IPS-20b (cell line): ENCODE measurements around the gene STXBP2.

Source experiments
- H3K27ac ChIP-seq: one replicate; pipeline ENCODE4 v1.5.1; 2013; ENCODE audit warnings: low read length
- H3K27me3 ChIP-seq: 2 replicates; pipeline ENCODE4 v1.6.1; 2013; ENCODE audit warnings: mild to moderate bottlenecking, low read length, inconsistent platforms; ENCODE audit not compliant: insufficient read depth
- H3K36me3 ChIP-seq: 2 replicates; pipeline ENCODE4 v1.6.1; 2013; ENCODE audit warnings: low read depth, mild to moderate bottlenecking, inconsistent platforms, low read length, moderate library complexity; ENCODE audit not compliant: insufficient read depth
- H3K4me1 ChIP-seq: 2 replicates; pipeline ENCODE4 v1.6.1; 2013; ENCODE audit warnings: mild to moderate bottlenecking, control low read depth, inconsistent platforms, low read length, moderate library complexity; ENCODE audit not compliant: insufficient read depth
- H3K4me3 ChIP-seq: 2 replicates; pipeline ENCODE4 v1.5.1; 2013; ENCODE audit warnings: mild to moderate bottlenecking, low read length, inconsistent platforms
- H3K9ac ChIP-seq: 2 replicates; pipeline ENCODE4 v1.6.1; 2013; ENCODE audit warnings: low read depth, mild to moderate bottlenecking, inconsistent platforms, low read length, moderate library complexity
- H3K9me3 ChIP-seq: 2 replicates; pipeline ENCODE4 v1.6.1; 2013; ENCODE audit warnings: mild to moderate bottlenecking, low read depth, low read length, inconsistent platforms; ENCODE audit not compliant: insufficient read depth

STXBP2 gene

DNA sequence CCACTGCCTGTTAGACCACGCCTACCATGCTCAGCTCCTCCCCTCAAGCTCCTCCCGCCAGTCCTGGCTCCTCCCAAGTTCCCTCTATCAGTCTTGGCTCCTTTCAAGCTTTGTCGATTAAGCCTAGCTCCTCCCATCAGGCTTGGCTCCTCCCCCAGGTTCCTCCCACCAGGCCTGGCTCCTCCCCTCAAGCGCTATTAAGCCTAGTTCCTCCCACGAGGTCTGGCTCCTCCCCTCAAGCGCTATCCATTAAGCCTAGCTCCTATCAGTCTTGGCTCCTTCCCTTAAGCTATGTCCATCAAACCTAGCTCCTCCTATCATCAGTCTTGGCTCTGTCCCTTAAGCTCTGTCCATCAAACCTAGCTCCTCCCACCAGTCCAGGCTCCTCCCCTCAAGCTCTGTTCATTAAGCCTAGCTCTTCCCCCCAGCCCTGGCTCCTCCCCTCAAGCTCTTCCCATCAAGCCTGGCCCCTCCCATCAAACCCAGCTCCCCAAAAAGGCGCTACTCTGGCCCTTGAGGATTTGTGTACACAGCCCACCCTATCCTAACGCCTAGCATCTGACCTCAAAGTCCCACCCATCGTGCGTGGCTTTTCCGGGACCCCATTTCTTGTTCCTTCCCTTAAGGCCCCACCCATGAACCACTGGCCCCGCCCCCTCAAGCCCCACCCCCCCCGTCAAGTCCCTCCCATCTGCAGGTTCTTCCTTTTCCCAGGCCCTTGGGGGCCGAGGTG is 31.3 kb upstream of the STXBP2 start:
- H3K36me3 ChIP-seq = peaks cover 20% of the 10 kb centered on the region; the same call in 1 of the 2 replicates
- no peaks in the 10 kb centered on the region for H3K4me1 ChIP-seq
- no peak overlapping the region for H3K27ac ChIP-seq
- no peaks in the 10 kb centered on the region for H3K27me3 ChIP-seq
- no peak overlapping the region for H3K4me3 ChIP-seq
- no peak overlapping the region for H3K9ac ChIP-seq
- H3K9me3 ChIP-seq = no peaks in the 10 kb centered on the region

DNA sequence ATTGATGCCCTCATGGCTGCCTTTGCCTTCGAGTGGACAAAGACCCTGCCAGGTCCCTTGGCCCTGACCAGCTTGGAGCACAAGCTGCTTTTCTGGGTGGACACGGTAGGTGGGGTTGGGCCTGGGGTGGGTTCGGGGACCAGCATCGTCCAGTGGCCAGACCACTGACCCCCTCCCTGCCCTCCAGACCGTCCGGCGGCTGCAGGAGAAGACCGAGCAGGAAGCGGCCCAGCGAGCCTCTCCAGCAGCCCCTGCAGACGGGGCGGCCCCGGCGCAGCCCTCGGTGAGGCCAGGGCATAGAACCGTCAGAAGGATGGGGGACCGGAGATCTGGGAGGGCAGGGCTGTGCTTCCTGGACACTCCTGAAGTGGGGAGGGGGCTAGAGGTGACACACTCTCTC is 30.6 kb upstream of the STXBP2 start:
- Histone ChIP-seq H3K9me3 (no peaks in the 10 kb centered on the region), H3K9ac (no peak overlapping the region), H3K36me3 (peaks cover 20% of the 10 kb centered on the region; the same call in 1 of the 2 replicates), H3K4me1 (no peaks in the 10 kb centered on the region), H3K27ac (no peak overlapping the region), H3K27me3 (no peaks in the 10 kb centered on the region), H3K4me3 (no peak overlapping the region)

DNA sequence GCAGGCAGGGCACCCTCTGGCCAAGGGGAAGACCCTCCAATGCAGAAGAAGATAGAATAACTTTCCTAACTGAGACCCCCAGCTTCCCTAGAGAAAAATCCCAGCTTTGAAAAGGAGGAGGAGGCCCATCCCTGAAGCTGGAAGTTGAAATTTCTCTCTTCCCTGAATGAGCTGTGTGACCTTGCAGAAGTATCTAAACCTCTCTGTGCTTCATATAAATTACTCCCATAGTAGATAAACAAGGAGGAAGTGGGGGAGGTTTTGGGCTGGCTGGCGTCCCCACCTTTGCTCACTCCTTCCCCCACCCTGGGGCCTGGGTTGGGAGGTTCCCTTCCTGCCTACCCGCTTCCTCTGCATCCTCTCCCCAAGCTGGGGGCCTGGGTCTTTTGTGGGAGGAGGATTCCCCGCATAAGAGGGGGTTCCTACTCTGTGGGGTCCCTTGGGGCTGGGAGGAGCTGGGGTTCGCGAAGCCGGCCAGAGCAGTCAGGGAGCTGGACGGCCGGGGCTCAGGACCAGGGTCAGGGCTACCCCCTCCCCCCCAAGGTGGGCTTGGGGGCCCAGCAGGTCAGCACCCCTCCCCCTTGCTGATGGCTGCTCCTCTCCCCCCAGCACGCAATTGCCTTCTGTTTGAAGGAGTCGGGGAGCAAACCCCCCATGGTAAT is 29.6 kb upstream of the STXBP2 start:
- Histone ChIP-seq H3K9me3 (no peaks in the 10 kb centered on the region), H3K4me1 (no peaks in the 10 kb centered on the region), H3K36me3 (peaks cover 20% of the 10 kb centered on the region; the same call in 1 of the 2 replicates), H3K27ac (no peak overlapping the region), H3K4me3 (no peak overlapping the region), H3K9ac (no peak overlapping the region), H3K27me3 (no peaks in the 10 kb centered on the region)

DNA sequence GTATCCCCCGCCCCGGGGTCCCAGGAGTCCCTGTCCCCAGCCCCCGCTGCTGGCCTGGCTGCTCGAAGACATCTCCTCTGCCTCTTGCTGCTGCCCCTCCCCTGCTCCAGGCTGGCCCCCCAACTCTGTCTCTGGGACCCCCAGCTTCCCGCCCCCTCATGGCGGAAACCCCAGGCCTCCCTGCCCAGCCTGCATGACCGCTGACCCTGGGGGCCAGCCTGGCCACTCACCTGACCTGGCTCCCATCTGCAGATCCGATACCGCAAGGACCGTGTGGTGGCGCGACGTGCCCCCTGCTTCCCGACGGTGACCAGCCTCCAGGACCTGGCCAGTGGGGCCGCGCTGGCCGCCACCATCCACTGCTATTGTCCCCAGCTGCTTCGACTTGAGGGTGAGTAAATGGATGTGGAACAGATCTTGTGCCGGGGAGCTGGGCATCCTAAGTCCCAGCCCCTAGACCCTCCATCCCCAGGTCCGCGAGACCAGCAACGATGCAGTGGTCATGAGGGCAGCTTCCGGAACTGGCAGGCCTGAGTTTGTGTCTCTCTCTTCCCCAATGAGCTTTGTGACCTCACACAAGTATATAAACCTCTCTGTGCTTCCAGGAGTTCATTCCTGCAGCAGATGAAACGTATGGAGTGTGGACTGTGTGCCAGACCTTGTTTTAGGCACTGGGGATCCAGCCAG is 28.9 kb upstream of the STXBP2 start:
- H3K27ac ChIP-seq = no peak overlapping the region
- H3K36me3 ChIP-seq = peaks cover 20% of the 10 kb centered on the region; the same call in 1 of the 2 replicates
- no peaks in the 10 kb centered on the region for H3K9me3 ChIP-seq
- no peak overlapping the region for H3K9ac ChIP-seq
- no peaks in the 10 kb centered on the region for H3K4me1 ChIP-seq
- H3K4me3 ChIP-seq = no peak overlapping the region
- H3K27me3 ChIP-seq = no peaks in the 10 kb centered on the region

DNA sequence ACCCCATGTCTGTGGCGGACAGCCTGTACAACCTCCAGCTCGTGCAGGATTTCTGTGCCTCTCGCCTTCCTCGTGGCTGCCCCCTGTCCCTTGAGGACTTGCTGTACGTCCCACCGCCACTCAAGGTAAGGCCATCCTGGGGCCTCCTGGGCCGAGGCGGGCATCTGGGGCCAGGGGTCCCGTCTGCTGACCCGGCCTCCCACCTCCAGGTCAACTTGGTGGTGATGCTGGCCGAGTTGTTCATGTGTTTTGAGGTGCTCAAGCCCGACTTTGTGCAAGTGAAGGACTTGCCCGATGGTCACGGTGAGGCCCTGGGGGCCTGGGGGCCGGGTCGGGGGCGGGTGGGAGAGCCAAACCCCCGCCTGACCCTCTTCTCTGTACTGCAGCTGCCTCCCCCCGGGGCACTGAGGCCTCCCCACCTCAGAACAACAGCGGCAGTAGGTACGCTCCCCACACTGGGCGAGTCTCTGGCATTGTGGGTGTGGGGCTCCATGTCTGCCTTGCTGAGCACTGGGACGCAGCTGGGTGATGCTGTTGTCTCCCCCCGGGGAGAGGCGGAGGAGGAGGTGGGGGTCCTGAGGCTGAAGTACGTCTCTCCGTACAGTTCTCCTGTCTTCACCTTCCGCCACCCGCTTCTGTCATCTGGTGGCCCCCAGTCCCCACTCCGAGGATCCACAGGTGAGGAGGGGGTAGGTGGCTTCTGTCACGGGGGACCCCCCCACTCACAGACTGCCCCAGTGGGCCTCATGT is 26.2 kb upstream of the STXBP2 start:
- H3K9me3 ChIP-seq = no peaks in the 10 kb centered on the region
- no peaks in the 10 kb centered on the region for H3K27me3 ChIP-seq
- no peaks in the 10 kb centered on the region for H3K4me1 ChIP-seq
- H3K9ac ChIP-seq = no peak overlapping the region
- H3K27ac ChIP-seq = no peak overlapping the region
- peaks cover 20% of the 10 kb centered on the region; the same call in 1 of the 2 replicates for H3K36me3 ChIP-seq
- H3K4me3 ChIP-seq = no peak overlapping the region

DNA sequence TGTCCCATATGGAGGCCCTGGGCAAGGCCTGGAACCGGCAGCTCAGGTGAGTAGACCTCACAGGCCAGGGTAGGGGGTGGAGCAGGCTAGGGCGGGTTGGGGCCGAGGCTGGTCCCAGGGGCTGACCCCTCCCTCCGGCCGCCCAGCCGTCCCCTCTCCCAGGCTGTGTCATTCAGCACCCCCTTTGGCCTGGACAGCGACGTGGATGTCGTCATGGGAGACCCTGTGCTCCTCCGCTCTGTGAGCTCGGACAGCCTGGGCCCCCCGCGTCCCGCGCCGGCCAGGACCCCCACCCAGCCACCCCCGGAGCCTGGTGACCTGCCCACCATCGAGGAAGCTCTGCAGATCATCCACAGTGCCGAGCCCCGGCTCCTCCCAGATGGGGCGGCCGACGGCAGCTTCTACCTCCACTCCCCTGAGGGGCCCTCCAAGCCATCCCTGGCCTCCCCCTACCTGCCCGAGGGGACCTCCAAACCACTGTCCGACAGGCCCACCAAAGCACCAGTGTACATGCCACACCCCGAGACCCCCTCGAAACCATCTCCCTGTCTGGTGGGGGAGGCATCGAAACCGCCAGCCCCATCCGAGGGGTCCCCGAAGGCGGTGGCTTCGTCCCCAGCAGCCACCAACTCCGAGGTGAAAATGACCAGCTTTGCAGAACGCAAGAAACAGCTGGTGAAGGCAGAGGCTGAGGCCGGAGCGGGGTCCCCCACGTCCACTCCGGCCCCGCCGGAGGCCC is 25.2 kb upstream of the STXBP2 start:
- no peak overlapping the region for H3K27ac ChIP-seq
- H3K27me3 ChIP-seq = no peaks in the 10 kb centered on the region
- no peaks in the 10 kb centered on the region for H3K9me3 ChIP-seq
- no peak overlapping the region for H3K4me3 ChIP-seq
- no peak overlapping the region for H3K9ac ChIP-seq
- no peaks in the 10 kb centered on the region for H3K4me1 ChIP-seq
- peaks cover 20% of the 10 kb centered on the region; the same call in 1 of the 2 replicates for H3K36me3 ChIP-seq

DNA sequence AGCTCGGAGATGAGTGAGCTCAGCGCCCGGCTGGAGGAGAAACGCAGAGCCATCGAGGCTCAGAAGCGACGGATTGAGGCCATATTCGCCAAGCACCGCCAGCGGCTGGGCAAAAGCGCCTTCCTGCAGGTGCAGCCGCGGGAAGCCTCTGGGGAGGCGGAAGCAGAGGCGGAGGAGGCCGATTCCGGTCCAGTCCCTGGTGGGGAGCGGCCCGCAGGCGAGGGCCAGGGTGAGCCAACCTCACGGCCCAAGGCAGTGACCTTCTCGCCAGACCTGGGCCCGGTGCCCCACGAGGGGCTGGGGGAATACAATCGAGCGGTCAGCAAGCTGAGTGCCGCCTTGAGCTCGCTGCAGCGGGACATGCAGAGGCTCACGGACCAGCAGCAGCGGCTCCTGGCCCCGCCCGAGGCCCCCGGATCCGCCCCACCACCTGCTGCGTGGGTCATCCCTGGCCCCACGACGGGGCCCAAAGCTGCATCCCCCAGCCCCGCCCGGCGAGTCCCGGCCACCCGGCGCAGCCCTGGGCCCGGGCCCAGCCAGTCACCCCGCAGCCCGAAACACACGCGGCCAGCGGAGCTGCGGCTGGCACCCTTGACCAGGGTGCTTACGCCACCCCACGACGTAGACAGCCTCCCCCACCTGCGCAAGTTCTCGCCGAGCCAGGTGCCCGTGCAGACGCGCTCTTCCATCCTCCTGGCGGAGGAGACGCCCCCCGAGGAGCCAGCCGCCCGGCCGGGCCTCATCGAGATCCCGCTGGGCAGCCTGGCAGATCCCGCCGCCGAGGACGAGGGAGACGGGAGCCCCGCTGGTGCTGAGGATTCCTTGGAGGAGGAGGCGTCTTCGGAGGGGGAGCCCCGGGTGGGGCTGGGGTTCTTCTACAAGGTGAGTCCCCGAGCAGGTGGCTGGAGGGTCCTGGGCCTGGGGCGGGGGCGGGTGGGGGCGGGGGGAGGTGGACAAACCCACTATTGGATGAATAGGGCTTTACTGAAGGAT is 24.3 kb upstream of the STXBP2 start:
- Histone ChIP-seq H3K27me3 (no peaks in the 10 kb centered on the region), H3K9me3 (no peaks in the 10 kb centered on the region), H3K4me1 (no peaks in the 10 kb centered on the region), H3K4me3 (no peak overlapping the region), H3K36me3 (peaks cover 27% of the 10 kb centered on the region), H3K27ac (no peak overlapping the region), H3K9ac (no peak overlapping the region)

DNA sequence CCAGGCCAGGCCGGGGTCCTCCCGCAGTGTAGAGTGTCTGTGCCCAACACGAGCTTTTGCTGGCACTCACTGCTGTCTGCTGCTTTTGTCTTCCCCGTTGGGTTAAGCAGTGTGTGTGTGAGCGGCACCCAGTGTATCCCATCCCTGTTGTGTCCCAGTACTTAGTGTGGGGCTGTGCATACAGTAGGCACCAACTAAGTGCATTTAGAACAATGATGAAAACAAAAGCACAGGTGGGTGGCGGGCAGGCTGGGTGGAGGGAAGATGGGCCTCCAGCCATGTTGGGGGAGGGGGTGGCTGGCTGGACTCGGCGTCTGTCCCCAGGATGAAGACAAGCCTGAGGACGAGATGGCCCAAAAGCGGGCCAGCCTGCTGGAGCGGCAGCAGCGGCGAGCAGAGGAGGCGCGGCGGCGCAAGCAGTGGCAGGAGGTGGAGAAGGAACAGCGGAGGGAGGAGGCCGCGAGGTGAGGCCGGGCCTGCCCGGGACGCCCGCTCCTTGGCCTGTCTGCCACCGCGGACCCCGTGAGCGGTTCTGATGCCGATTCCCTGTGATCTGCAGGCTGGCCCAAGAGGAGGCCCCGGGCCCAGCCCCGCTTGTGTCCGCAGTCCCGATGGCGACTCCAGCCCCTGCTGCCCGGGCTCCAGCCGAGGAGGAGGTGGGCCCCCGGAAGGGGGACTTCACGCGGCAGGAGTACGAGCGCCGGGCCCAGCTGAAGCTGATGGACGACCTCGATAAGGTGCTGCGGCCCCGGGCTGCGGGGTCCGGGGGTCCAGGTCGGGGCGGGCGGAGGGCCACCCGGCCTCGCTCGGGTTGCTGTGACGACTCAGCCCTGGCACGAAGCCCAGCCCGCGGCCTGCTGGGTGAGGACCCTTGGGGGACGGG is 21.8 kb upstream of the STXBP2 start:
- H3K27ac ChIP-seq = no peak overlapping the region
- H3K27me3 ChIP-seq = no peaks in the 10 kb centered on the region
- H3K36me3 ChIP-seq = peaks cover 25% of the 10 kb centered on the region
- no peaks in the 10 kb centered on the region for H3K9me3 ChIP-seq
- no peaks in the 10 kb centered on the region for H3K4me1 ChIP-seq
- H3K9ac ChIP-seq = no peak overlapping the region
- H3K4me3 ChIP-seq = no peak overlapping the region

DNA sequence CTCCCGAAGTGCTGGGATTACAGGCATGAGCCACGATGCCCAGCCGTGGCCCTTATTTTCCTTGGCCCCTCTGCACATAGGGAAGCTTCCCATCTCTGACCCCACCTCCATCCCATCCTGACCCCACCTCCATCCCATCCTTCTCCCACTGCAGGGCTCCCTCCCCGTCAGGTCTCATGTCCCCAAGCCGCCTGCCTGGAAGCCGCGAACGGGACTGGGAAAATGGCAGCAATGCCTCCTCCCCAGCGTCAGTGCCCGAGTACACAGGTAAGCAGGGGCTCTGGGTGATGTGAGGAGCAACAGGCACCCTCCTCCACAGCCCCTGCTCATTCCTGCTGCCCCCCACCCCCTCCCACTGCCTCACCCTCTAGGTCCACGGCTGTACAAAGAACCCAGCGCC is 19.7 kb upstream of the STXBP2 start:
- Histone ChIP-seq H3K9me3 (no peaks in the 10 kb centered on the region), H3K4me1 (no peaks in the 10 kb centered on the region), H3K9ac (no peak overlapping the region), H3K36me3 (peaks cover 33% of the 10 kb centered on the region), H3K27ac (no peak overlapping the region), H3K4me3 (no peak overlapping the region), H3K27me3 (no peaks in the 10 kb centered on the region)

DNA sequence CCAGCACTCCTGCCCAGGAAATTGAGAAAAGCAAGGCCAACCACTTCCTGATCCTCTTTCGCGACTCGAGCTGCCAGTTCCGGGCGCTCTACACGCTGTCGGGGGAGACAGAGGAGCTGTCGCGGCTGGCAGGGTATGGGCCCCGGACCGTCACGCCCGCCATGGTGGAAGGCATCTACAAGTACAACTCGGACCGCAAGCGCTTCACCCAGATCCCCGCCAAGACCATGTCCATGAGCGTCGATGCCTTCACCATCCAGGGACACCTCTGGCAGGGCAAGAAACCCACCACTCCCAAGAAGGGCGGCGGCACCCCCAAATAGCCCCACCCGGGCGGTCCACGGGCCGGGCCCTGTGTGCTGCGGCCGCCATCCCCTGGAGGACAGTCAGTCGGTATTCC is 19.2 kb upstream of the STXBP2 start:
- Histone ChIP-seq H3K9ac (no peak overlapping the region), H3K4me1 (no peaks in the 10 kb centered on the region), H3K9me3 (no peaks in the 10 kb centered on the region), H3K27ac (no peak overlapping the region), H3K4me3 (no peak overlapping the region), H3K27me3 (no peaks in the 10 kb centered on the region), H3K36me3 (peaks cover 38% of the 10 kb centered on the region)
